ENCODE results near the gene STYK1. TPM values are rescaled to one million over a fixed set of nuclear protein-coding genes. Genes with fewer than 3 reads are reported as not detected.
A peak's percentile ranks its signal among the peaks of the same experiment; 100 is the strongest.

The STYK1 gene
- total RNA-seq, 1 donor from 2014 or later: 0.68 TPM

GRCh38 chr12:10688042-10688441, 14.2 kb upstream of the STYK1 start:
- DNase-seq (ENCODE audit: extremely low spot score, unreplicated experiment): no peak
- no peaks in the 10 kb centered on the region for H3K4me1 Mint-ChIP-seq (ENCODE audit: unreplicated experiment)
- no peaks in the 10 kb centered on the region for H3K27me3 Mint-ChIP-seq
- peaks cover 6% of the 10 kb centered on the region for H3K9me3 Mint-ChIP-seq
- H3K4me3 Mint-ChIP-seq: no peak overlapping the region
- H3K27ac Mint-ChIP-seq: no peak overlapping the region
- peaks cover 11% of the 10 kb centered on the region for H3K36me3 Mint-ChIP-seq
- TF ChIP-seq CTCF (conservative IDR thresholded peaks at IDR 0.05): no peak

GRCh38 chr12:10672231-10672868, 1.5 kb downstream of the STYK1 start:
- Mint-ChIP-seq H3K27me3 (peaks cover 48% of the 10 kb centered on the region), H3K9me3 (no peaks in the 10 kb centered on the region), H3K4me1 (ENCODE audit: unreplicated experiment) (no peaks in the 10 kb centered on the region), H3K36me3 (peaks cover 4% of the 10 kb centered on the region), H3K27ac (peak overlapping the region; percentile 94), H3K4me3 (peak overlapping the region; percentile 87)
- TF ChIP-seq CTCF (conservative IDR thresholded peaks at IDR 0.05): no peak
- no peak for DNase-seq (ENCODE audit: extremely low spot score, unreplicated experiment)

- no peak overlapping the region for H3K27ac Mint-ChIP-seq
- peaks cover 26% of the 10 kb centered on the region for H3K27me3 Mint-ChIP-seq
- no peak overlapping the region for H3K4me3 Mint-ChIP-seq
These were observed 4.3 kb downstream of the STYK1 start for GRCh38 chr12:10669533-10669932.

GRCh38 chr12:10668526-10668925, 5.3 kb downstream of the STYK1 start:
- Mint-ChIP-seq H3K4me1 (ENCODE audit: unreplicated experiment) (no peaks in the 10 kb centered on the region), H3K27me3 (peaks cover 18% of the 10 kb centered on the region), H3K9me3 (peaks cover 3% of the 10 kb centered on the region), H3K36me3 (peaks cover 4% of the 10 kb centered on the region), H3K27ac (no peak overlapping the region), H3K4me3 (no peak overlapping the region)
- TF ChIP-seq CTCF (conservative IDR thresholded peaks at IDR 0.05): no peak
- no peak for DNase-seq (ENCODE audit: extremely low spot score, unreplicated experiment)

More at GRCh38 chr12:10669533-10669932, 4.3 kb downstream of the STYK1 start:
- TF ChIP-seq CTCF (conservative IDR thresholded peaks at IDR 0.05): no peak
- DNase-seq (ENCODE audit: extremely low spot score, unreplicated experiment): no peak
- H3K36me3 Mint-ChIP-seq: peaks cover 4% of the 10 kb centered on the region
- no peaks in the 10 kb centered on the region for H3K9me3 Mint-ChIP-seq
- no peaks in the 10 kb centered on the region for H3K4me1 Mint-ChIP-seq (ENCODE audit: unreplicated experiment)

GRCh38 chr12:10667581-10667980, 6.3 kb downstream of the STYK1 start:
- no peak for TF ChIP-seq CTCF (conservative IDR thresholded peaks at IDR 0.05)
- no peak overlapping the region for H3K27ac Mint-ChIP-seq
- H3K4me1 Mint-ChIP-seq (ENCODE audit: unreplicated experiment): no peaks in the 10 kb centered on the region
- peaks cover 11% of the 10 kb centered on the region for H3K27me3 Mint-ChIP-seq
- no peak overlapping the region for H3K4me3 Mint-ChIP-seq
- H3K36me3 Mint-ChIP-seq: peaks cover 4% of the 10 kb centered on the region
- no peak for DNase-seq (ENCODE audit: extremely low spot score, unreplicated experiment)
- peaks cover 3% of the 10 kb centered on the region for H3K9me3 Mint-ChIP-seq
